GM21723 (cell line): ENCODE data around the gene ARFRP1.
A peak's percentile ranks its signal among the peaks of the same experiment; 100 is the strongest.
"Not testable (repeated sequence)": the region's sequence is repeated elsewhere in the genome, so short reads cannot be mapped to it uniquely, and the experiment has no call there.

ENCODE experiments used
- ATAC-seq: cut with Tn5 transposase; IDR thresholded peaks from one replicate; pipeline ENCODE4 v1.9.1; 2021; ENCODE audit warnings: mild to moderate bottlenecking, moderate library complexity; ENCODE audit not compliant: unreplicated experiment

ARFRP1 gene

GRCh38 chr20:63733579-63734081, 25.9 kb upstream of the ARFRP1 start:
- no peak for ATAC-seq

- ATAC-seq, result no peak
Observed at GRCh38 chr20:63733117-63733516, 25.3 kb upstream of the ARFRP1 start.

- ATAC-seq, result no peak
Observed at GRCh38 chr20:63732118-63733095, 24.6 kb upstream of the ARFRP1 start.

DNA sequence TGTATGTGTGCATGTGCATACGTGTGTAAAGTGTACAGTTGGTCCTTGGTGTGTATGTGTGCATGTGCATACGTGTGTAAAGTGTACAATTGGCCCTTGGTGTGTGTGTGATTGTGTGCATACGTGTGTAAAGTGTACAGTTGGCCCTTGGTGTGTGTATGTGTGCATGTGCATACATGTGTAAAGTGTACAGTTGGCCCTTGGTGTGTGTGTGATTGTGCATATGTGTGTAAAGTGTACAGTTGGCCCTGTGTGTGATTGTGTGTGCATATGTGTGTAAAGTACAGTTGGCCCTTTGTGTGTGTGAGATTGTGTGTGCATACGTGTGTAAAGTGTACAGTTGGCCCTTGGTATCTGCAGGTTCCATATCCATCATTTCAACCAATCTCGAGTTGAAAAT, 23.6 kb upstream of the ARFRP1 start:
- ATAC-seq, result no peak

- not testable (repeated sequence) for ATAC-seq
Observed at GRCh38 chr20:63730189-63730733, 22.5 kb upstream of the ARFRP1 start.

- ATAC-seq, result not testable (repeated sequence)
Observed at GRCh38 chr20:63722967-63723622, 15.3 kb upstream of the ARFRP1 start.

- no peak for ATAC-seq
Observed at GRCh38 chr20:63718996-63719395, 11.2 kb upstream of the ARFRP1 start.

GRCh38 chr20:63714858-63715257, 7.1 kb upstream of the ARFRP1 start:
- ATAC-seq, result no peak

GRCh38 chr20:63712191-63712590, 4.4 kb upstream of the ARFRP1 start:
- no peak for ATAC-seq

- no peak for ATAC-seq
Observed at GRCh38 chr20:63711085-63711645, 3.4 kb upstream of the ARFRP1 start.

DNA sequence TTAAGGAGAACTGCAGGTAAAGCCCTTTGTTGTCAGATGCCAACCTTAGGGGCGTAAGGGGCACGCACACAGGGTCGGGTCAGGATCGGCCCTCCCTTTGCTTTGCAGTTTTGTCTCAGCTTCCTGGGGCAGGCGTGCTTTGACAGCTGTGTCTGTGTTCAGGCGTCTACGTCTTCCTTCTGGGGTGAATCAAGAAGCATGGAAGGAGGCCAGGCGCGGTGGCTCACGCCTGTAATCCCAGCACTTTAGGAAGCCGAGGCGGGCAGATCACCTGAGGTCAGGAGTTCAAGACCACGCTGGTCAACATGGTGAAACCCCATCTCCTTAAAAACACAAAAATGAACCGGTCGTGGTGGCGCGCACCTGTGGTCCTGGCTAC, 1.4 kb upstream of the ARFRP1 start:
- no peak for ATAC-seq

- ATAC-seq, result peak; percentile 19
Observed at GRCh38 chr20:63708301-63709148, 749 bp upstream of the ARFRP1 start.

DNA sequence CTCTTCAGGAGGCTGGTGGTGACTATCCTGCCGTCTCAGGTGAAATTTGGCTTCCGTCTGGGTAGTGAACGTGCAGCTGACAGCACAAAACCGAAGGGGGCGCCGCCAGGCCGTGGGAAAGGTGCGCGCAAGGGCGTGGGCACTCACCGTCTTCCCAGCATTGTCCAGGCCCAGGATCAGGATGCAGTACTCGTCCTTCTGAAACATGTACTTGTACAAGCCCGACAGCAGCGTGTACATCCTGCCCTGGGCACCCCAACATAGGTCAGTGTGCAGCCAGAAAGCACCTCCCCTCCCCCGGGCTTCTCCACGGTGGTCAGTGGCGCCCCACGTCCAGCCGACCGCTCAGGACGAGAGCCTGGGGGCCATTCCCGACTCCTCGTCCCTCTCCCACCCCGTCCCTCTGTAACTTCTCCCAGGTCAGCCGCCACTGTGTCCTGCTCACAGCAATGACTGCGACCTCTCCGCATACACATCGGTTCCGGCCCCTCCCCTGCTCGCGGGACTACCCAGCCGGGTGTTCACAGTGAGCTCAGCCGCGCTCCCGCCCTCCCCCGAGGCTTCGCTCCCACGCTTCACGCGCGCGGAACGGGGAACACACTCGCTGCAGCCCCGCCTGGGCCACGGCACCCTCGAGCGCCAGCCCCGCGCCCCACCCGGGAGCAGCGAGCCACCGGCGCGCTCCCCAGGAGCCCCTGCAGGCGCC, 771 bp downstream of the ARFRP1 start:
- peak; percentile 30 for ATAC-seq

GRCh38 chr20:63706027-63706695, 1.6 kb downstream of the ARFRP1 start:
- ATAC-seq, result no peak

DNA sequence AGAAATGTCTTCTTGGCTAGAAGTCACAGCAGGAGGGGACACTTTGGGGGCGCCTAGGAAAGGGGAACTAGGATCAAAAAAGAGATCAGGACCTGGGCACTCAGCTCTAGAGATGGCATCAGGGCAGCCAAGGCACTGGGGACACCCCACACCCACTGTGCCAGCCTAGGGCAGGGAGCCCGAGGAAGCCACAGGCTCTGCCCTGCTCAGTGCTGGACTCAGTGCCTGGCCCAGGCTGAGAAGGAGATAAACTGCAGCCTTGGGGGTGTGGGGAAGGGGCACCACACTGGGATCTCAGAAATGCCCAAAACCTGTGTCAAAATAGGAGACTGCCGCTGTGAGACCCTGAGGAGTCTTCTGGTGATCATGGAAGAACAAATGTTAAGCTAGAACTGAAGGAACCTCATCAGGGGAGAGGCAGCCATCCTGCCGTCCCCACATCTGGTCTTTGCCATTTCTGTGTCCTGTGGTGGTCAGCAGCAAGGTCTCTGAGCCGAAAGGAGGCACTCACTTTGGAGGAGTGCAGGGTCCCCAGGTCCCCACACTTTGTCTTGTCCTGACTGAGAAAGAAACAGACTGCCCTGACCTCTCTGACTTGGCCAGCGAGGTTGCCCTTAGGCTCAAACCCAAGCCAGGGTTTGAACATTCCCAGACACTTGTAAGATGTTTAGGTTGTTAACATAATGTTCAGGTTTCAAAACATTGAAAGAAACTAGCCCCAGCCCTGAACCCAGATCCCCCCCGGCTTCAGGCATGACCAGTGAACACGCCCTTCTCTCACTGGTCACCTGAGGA, 2.3 kb downstream of the ARFRP1 start:
- ATAC-seq, result no peak

GRCh38 chr20:63704749-63705117, 3.0 kb downstream of the ARFRP1 start:
- no peak for ATAC-seq

GRCh38 chr20:63703976-63704748, 3.6 kb downstream of the ARFRP1 start:
- ATAC-seq, result no peak
